Measurements from ENCODE around the gene PIBF1.
"Not testable (repeated sequence)": the region's sequence is repeated elsewhere in the genome, so short reads cannot be mapped to it uniquely, and the experiment has no call there.

PIBF1 gene, protein sequence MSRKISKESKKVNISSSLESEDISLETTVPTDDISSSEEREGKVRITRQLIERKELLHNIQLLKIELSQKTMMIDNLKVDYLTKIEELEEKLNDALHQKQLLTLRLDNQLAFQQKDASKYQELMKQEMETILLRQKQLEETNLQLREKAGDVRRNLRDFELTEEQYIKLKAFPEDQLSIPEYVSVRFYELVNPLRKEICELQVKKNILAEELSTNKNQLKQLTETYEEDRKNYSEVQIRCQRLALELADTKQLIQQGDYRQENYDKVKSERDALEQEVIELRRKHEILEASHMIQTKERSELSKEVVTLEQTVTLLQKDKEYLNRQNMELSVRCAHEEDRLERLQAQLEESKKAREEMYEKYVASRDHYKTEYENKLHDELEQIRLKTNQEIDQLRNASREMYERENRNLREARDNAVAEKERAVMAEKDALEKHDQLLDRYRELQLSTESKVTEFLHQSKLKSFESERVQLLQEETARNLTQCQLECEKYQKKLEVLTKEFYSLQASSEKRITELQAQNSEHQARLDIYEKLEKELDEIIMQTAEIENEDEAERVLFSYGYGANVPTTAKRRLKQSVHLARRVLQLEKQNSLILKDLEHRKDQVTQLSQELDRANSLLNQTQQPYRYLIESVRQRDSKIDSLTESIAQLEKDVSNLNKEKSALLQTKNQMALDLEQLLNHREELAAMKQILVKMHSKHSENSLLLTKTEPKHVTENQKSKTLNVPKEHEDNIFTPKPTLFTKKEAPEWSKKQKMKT

DNA sequence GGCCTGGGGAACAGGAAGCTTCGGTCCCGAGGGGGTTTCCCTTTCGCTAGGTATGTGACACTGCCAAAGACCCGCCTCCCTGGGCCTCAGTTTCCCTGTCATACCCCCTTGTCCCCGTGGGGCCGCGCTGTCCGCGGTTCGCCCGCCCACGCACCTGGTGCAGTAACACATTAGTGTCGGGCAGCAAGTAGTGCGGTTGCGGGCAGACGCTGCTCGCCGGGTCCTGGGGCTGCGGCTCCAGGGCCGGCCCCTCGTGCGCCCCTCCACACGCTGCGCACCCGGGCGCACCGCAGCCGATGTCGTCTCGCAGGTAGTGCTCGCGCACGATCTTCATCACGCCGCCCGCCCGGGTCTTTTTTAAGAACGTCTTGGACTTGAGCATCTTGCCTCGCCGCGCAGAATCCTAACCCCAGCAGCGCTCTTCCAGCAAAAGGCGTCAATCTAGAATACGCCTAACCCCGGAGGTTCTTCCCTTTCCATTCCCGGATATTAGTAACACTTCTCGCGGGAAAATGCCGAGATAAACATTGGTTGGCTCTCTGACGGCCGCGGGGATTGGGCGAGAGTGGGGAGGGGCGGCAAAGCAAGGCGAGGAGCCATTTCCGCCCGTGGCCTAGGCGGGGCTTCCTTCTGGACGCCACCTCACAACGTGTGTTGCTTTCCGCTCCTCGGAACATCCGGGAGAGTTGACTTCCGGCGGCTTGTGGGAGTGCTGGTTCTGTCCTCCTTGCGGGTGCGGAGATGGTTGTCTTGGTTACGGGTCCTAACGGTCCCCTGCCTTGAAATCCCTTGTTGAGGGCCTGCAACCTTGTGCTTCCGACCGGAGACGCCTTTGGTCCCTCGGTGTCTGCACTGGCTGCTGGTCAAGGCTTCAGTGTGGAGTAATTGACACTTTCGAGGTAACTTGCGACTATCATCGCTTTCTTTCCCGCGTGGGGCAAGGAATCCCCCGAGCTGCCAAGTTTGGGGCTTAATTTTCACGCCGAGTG, at the start of gene PIBF1, which contains the start of gene DIS3:
TSS of gene PIBF1 (plus strand) at position 683 of the 989 bp plus-strand sequence. CDS start 1,337 bp downstream, outside the sequence.
TSS of gene DIS3 (minus strand) at position 450 of the 989 bp plus-strand sequence. CDS start at position 382, 68 bp downstream.
- peak; percentile 98 for DNase-seq

DNA sequence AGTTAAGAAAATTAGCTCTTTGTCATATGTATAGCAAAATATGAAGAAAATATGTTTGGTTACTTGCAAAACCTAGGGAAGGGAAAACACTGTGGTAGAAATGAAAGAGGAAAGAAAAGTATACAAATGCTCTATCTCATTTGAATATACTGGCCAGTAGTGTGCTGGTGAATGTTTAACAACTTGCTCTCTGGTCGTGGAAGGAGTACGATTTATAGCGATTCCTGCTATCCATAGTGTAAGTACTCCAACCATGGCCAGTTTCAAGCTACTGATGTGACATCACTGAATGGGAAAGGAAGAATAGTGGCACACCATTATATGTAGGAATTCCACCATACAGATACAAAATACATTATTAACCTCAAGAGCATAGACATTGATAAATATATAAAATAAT, 44.9 kb upstream of the PIBF1 start:
- DNase-seq = no peak

DNA sequence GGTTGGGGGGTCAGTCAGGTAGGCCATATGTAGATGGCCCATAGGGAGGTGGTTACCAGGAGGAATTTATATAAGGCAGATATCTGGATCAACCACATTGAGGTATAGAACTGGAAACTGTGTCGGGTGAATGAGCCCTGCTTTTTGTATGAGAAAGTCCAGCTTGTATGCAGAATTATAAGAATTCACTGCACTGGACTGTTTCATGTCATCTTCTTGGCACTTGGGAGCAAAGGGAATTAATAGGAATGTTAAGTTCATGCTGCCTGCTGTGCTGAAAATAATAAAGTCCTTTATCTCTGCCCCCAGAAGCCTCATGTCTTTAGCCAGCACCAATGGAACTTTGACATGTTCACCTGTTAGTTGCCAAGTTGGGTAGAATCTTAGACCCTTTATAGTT, 41.9 kb upstream of the PIBF1 start:
- no peak for DNase-seq

DNA sequence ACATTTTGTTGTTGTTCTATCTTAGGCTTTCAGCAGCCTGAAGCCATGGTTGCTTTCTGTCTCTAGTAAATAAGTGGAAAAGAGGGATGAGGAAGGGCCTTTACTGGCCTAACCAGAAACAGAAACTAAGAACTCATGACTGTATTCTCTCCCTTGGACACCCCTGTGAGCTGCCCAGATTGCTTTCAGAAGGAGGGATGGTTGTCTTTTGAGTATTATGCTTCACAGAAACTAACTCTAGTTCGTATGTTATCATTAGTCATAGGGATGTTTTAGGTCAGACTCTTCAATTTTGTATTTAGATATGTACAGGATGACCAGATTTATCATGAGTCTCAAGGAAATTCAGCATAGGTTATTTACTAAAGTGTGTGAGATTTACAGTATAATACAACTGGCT, 36.7 kb upstream of the PIBF1 start:
- no peak for DNase-seq

DNA sequence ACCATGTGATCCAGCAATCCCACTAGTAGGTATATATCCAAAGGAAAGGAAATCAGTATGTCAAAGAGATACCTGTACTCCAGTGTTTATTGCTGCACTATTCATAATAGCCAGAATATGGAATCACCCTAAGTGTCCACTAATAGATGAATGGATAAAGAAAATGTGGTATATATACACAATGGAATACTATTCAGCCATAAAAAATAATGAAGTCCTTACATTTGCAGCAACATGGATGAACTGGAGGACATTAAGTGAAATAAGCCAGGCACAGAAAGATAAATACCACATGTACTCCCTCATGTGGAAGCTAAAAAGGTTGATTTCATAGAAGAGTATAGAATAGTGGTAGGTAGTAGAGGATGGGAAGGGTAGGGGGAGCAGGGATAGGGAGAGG, 30.7 kb upstream of the PIBF1 start:
- no peak for DNase-seq

DNA sequence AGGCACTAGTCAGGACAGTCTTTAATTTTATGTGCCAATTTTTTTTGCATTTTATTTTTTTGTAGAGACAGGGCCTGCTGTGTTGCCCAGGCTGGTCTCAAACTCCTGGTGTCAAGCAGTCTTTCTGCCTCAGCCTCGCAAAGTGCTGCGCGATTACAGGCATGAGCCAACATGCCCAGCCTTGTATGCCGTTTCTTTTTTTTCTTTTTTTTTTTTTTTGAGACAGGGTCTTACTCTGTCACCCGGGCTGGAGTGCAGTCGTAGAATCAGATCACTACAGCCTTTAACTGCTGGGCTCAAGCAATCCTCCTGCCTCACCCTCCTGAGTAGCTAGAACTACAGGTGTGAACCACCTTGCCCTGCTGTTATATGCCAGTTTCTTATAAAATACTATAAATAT, 27.8 kb upstream of the PIBF1 start:
- DNase-seq = no peak

DNA sequence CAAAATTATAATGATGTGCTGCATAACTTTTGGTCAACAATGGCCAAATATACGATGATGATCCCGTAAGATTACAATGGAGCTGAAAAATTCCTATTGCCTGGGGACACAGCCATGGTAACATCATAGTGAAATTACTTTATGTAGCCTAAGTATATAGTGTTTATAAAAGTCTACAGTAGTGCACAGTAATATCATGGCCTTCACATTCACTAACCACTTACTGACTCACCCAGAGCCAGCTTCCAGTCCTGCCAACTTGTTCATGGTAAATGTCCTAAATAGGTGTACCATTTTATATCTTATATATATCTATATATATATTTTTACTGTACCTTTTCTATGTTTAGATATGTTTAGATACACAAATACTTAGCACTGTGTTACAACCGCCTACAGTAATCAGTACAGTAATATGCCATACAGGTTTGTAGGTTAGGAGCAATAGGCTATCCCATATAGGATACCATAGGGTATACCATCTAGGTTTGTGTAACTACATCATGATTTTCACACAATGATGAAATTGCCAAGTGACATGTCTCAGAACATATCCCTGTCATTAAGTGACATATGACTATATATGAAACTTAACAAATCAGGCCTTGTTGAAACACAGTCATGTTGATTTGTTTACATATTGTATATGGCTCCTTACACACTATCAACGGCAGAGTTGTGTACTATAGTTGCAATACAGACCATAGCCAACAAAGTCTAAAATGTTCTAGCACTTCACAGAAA, 24.0 kb upstream of the PIBF1 start:
- no peak for DNase-seq

DNA sequence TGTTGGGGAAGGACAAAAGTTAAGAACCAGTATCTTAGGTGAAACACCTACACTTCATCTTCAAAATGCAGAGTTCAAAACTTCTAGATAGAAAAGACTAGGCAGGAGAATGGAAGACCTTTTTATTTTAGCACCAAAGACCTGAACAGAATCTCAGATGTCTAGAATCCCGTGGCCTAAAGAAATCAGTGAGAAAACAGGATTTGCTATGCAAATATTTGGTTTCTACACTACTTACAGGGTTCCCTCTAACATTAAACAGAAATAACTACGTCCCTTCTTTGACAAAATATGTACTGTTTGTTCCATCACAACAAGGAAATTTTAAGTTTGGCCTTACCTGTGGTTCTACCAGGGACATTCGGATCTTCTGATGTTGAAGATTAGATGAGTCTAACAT, 21.7 kb upstream of the PIBF1 start:
- DNase-seq = no peak

DNA sequence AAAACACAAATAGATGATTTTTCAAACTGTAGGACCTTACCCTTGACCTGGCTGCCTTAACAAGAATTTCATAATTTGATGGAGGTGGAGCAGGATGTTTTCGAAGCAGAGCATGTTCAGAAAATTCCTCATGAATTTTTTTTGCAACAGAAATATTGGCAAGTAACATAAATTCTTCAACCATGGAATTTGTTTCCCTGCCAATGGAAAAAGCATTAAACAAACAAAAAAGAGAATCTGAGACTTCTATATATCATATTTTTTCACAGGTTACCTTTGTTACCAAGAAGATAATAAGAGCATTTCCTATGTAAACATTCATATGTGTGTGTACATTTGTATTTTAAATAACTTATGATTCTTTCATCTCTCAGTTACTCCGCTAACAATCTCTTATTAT, 18.5 kb upstream of the PIBF1 start:
- DNase-seq = no peak

DNA sequence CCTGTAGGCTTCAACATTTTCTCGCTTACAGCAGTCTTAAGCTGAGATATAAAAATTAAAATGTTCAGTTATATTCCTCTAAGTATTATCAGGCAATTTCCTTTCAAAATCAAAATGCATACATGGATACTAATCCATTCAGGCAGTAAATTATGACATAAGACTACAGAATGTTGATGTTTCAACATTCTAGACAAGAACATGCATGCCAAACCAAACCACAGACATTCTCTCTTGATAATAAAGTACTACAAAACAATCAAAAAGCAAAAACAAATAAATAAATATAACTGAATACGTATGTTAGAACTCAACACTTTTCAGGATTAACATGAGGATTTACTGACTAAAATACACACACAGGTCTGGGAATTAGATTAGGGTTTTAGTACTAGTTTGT, 7.9 kb upstream of the PIBF1 start:
- DNase-seq = no peak

DNA sequence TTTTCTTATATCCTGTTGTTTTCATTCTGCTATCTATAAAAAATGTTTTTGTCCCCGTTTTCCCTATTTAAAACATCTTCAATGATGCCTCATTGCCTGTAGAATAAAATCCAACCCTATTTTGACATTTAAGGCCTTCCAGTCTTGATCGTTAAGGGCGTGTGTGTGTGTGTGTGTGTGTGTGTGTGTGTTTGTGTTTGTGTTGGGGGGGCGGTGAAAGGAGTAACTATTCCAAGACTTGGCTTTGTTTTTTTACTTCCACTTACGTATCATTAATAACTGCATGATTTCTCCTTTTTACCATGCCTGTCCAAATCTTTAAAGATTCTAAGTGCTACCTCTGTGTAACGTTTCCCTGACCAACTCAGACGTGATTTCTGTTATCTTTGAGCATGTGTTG, 784 bp downstream of the PIBF1 start:
- DNase-seq = no peak

DNA sequence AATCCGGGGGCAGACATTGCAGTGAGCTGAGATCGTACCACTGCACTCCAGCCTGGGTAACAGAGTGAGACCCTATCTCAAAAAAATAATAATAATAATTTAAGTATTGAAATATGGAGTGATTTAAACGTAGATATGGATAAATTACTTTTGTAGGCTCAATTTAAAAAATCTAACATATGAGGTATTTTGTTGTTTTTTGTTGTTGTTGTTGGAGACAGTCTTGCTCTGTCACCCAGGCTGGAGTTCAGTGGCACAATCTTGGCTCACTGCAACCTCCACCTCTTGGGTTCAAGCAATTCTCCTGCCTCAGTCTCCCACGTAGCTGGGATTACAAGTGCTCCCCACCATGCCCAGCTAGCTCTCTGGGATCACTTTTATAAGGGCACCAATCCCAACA, 2.7 kb downstream of the PIBF1 start:
- not testable (repeated sequence) for DNase-seq

DNA sequence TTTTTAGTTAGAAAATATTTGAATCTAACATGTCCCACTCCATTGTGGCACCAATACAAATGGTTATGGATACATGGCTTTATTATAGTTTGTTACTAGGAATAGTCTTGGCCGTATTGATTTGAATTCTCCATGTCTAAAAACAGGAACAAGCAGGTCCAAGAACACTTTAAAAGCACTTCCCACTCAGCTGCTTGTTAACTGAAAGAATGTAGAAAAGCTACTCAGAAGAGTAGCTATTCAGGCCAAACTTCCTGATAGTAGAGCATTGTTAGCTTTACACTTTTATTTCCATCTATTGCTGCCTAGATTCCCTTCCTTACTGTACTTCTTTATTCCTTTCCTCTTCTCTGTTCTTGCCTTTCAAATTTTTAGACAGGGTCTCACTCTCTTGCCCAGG, 6.9 kb downstream of the PIBF1 start:
- no peak for DNase-seq

DNA sequence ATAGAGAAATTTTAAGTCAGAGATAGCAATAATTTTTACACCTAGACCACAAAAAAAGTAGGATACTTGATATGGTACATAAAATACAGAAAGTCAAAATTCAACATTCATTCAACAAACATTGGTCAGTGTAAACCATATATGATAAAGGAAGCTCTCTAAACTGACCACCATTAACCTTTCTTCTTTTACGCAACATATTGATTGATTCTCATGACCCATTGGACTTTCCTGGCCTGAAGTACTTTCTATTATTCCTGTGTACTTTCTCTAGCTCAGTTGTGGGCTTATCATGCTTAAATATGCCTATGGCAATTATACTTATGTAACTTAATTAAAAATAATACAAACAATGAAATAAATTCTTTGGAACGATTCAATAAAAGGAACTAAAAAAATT, 10.7 kb downstream of the PIBF1 start:
- DNase-seq = no peak

DNA sequence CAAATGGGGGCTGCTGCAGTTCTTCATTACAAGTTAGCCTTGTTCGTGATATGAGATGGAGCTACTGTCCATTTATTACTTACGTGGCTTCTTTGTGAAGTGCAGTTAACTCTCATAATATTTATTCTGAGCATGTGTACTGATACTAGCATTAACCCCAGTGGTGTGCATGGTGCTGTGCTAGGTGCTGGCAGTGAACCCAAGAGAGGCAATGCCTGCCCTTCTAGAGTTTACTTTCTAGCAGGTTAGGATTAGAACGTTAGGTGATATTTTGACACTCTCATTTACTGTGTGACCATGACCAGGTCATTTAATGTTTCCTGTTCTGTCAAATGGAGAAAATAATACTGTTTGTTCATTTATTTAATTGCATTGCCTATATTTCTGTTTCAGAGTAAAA, 16.9 kb downstream of the PIBF1 start:
- no peak for DNase-seq

DNA sequence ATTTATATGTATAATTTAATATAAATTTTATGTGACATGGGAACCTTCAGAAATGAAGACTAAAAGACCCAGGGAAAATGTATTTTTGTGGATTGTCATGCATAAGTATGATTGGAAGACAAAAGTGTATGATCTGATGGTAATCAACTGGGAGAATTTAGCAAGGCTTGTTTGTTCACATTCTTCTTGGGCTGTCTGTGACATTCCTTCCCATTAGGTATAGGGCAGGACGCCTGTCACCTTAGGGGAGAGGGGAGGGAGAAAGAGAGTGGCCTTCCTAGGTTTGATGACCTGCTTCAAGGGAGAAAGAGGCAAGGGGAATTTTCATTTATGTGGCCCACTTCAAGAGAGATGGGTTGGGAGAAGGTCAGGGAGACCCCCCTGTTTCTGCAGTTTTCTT, 22.4 kb downstream of the PIBF1 start:
- DNase-seq = no peak

DNA sequence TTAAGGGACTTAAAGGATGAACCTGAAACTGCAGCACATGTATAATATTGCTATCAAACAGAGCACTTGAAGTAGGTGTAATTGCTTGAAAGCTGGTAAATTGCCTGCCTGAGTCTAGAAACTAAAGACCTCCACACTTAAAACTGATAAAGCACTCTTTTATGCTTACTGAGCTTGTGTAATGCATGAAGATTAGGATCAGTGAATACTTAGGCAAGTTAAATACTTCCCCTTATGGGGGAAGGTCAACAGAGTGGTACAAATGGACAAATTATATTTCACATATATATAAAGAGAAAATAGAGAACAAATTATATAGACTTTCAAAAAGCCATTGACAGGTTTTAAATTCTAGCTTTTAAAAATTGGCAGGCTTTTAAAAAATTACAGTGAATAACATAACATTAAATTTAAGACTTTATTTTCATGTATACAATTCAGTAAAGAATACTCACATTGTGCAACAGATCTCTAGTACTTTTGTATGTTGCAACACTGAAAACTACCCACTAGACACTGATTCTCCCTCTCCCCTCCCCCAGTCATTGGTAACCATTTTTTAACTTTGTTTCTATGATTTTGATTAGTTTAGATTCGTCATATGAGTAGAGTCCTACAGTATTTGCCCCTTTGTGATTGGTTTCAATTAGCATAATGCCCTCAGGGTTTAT, 23.9 kb downstream of the PIBF1 start:
- no peak for DNase-seq

DNA sequence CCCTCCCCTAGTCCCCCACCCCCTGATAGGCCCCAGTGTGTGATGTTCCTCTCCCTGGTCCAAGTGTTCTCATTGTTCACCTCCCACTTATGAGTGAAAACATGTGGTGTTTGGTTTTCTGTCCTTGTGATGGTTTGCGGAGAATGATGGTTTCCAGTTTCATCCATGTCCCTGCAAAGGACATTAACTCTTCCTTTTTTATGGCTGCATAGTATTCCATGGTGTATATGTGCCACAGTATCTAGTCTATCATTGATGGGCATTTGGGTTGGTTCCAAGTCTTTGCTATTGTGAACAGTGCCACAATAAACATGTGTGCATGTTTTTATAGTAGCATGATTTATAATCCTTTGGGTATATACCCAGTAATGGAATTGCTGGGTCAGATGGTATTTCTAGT, 24.6 kb downstream of the PIBF1 start:
- DNase-seq = not testable (repeated sequence)

DNA sequence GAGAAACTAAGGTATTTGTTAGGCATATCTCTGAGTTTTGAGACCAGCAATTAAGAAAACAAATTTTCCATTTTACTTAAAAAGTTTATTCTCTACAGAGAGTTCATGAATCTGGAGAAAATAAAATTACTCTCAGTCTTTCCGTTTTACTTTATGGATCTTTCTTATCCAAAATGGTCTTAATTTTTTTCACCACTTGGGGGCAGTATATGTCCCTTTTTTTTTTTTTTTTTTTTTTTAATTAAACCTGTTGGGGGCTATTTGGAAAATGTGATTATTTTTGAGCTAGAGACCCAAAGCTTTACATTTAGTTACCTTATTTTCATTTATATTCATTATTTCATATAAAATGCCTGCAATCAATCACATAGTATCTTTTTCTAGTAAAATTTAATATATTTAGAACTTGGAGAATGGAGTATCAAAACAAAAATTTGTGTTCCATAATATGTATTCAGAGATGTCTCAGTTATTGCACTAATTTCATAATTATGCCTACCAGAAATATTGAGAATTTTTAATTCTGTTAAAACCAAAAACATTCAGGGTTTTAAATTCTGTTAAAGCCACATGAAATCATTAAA, 27.1 kb downstream of the PIBF1 start:
- no peak for DNase-seq

DNA sequence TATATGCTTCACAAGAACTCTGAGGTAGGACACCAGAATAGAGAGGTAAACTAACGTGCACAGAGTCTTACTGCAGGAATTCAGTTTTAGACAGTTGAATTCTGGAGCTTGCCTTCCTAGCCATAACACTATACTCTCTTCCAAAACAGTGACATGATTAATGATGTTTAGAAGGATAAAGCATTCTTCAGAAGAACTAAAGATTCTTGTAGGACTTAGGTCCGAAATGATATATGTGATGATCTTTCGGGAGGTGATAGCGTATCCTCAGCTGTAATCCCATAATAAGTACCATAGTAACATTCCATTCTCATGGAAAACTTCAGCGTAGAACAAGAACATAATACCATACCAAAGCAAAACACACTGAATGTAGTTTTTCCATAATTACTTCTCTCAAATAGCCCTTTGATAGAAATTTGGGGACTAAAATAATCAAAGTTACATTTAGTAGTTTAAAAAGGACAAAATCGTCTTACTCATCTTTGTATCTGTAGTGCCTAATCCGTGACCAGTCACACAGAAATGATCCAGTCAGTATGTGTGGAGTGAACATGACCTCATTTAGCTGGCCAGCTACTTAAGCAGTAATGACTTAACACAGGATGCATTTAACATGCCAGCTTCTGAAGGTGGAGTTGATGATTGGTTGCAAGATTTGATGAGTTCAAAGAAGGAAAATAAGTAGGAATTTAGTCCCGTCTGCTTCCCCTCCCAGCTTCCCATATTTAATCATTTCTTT, 38.4 kb downstream of the PIBF1 start:
- DNase-seq = no peak

DNA sequence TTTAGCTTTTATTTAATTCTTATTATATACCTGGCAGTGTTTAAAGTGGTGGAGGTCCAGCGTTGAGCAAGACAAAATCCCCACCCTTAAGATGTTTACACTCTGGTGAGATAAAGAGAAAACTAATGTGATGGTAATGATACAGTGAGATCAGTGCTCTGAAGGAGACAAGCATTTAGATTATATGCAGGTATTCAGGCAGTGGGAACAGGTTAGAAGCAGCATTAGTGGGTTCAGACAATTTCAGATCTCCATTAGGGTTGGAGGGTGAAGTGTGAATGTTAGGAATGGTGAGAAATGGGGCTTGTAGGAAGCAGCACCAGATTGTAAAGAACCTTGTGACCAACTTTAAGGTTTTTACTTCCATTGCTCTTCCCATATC, 39.0 kb downstream of the PIBF1 start:
- DNase-seq = no peak

Measured in stimulated activated naive CD4-positive, alpha-beta T cell treated with Interleukin-2 at 50 U/mL for 16 hours (primary cell).